ENCODE measurements around the gene DEAF1.

Gene DEAF1

GRCh38 chr11:707817-708420 lies 12.9 kb upstream of the DEAF1 start:
- H3K9ac ChIP-seq = no peak overlapping the region
- no peak overlapping the region for H3K4me2 ChIP-seq
- H3K27ac ChIP-seq = no peak overlapping the region
- no peaks in the 10 kb centered on the region for H3K79me2 ChIP-seq (ENCODE audit: insufficient read depth, low read depth)
- no peaks in the 10 kb centered on the region for H3K4me1 ChIP-seq (ENCODE audit: low read depth, poor library complexity, severe bottlenecking)
- no peaks in the 10 kb centered on the region for H3K36me3 ChIP-seq (ENCODE audit: insufficient read depth)
- no peaks in the 10 kb centered on the region for H4K20me1 ChIP-seq (ENCODE audit: insufficient read depth)
- no peaks in the 10 kb centered on the region for H3K27me3 ChIP-seq (ENCODE audit: insufficient read depth, low read depth)
- H2AFZ ChIP-seq (ENCODE audit: low read depth) = no peak overlapping the region
- TF ChIP-seq CTCF (conservative IDR thresholded peaks at IDR 0.05; ENCODE audit: low read depth, low read length) = no peak
- no peak overlapping the region for H3K4me3 ChIP-seq (IDR thresholded peaks at IDR 0.05; ENCODE audit: insufficient read depth, low read depth, low read length)

GRCh38 chr11:706957-707816 lies 12.2 kb upstream of the DEAF1 start:
- Histone ChIP-seq H3K27me3 (ENCODE audit: insufficient read depth, low read depth) (no peaks in the 10 kb centered on the region), H3K9ac (no peak overlapping the region), H3K27ac (no peak overlapping the region), H3K4me1 (ENCODE audit: low read depth, poor library complexity, severe bottlenecking) (no peaks in the 10 kb centered on the region), H3K79me2 (ENCODE audit: insufficient read depth, low read depth) (no peaks in the 10 kb centered on the region), H2AFZ (ENCODE audit: low read depth) (no peak overlapping the region), H4K20me1 (ENCODE audit: insufficient read depth) (no peaks in the 10 kb centered on the region), H3K4me3 (IDR thresholded peaks at IDR 0.05; ENCODE audit: insufficient read depth, low read depth, low read length) (no peak overlapping the region), H3K36me3 (ENCODE audit: insufficient read depth) (no peaks in the 10 kb centered on the region), H3K4me2 (no peak overlapping the region)
- TF ChIP-seq CTCF (conservative IDR thresholded peaks at IDR 0.05; ENCODE audit: low read depth, low read length) = no peak

- Histone ChIP-seq H2AFZ (ENCODE audit: low read depth) (no peak overlapping the region), H4K20me1 (ENCODE audit: insufficient read depth) (no peaks in the 10 kb centered on the region), H3K36me3 (ENCODE audit: insufficient read depth) (no peaks in the 10 kb centered on the region), H3K9ac (no peak overlapping the region), H3K27ac (no peak overlapping the region), H3K4me3 (IDR thresholded peaks at IDR 0.05; ENCODE audit: insufficient read depth, low read depth, low read length) (no peak overlapping the region), H3K4me2 (no peak overlapping the region), H3K27me3 (ENCODE audit: insufficient read depth, low read depth) (no peaks in the 10 kb centered on the region), H3K79me2 (ENCODE audit: insufficient read depth, low read depth) (no peaks in the 10 kb centered on the region), H3K4me1 (ENCODE audit: low read depth, poor library complexity, severe bottlenecking) (no peaks in the 10 kb centered on the region)
- TF ChIP-seq CTCF (conservative IDR thresholded peaks at IDR 0.05; ENCODE audit: low read depth, low read length) = no peak
Measured at GRCh38 chr11:706439-706956, 11.5 kb upstream of the DEAF1 start.

GRCh38 chr11:705646-706438 lies 10.8 kb upstream of the DEAF1 start, which contains the start of gene EPS8L2:
EPS8L2 (plus strand) TSS chr11:706231; CDS start chr11:709408, 3,177 bp downstream.
- Histone ChIP-seq H3K4me3 (IDR thresholded peaks at IDR 0.05; ENCODE audit: insufficient read depth, low read depth, low read length) (no peak within 1 kb of the TSS), H4K20me1 (ENCODE audit: insufficient read depth) (no peaks in the 10 kb centered on the region), H2AFZ (ENCODE audit: low read depth) (no peak within 1 kb of the TSS), H3K27ac (no peak within 1 kb of the TSS), H3K9ac (no peak within 1 kb of the TSS), H3K4me2 (no peak within 1 kb of the TSS), H3K27me3 (ENCODE audit: insufficient read depth, low read depth) (no peaks in the 10 kb centered on the region), H3K36me3 (ENCODE audit: insufficient read depth) (no peaks in the 10 kb centered on the region), H3K79me2 (ENCODE audit: insufficient read depth, low read depth) (no peaks in the 10 kb centered on the region), H3K4me1 (ENCODE audit: low read depth, poor library complexity, severe bottlenecking) (no peaks in the 10 kb centered on the region)
- no peak for TF ChIP-seq CTCF (conservative IDR thresholded peaks at IDR 0.05; ENCODE audit: low read depth, low read length)

Measured in KMS-11 (cell line).